K562 (cell line): ENCODE measurements around the gene TCEANC2. TPM values are rescaled to one million over a fixed set of nuclear protein-coding genes. Genes with fewer than 3 reads are reported as not detected.

Experiments
- ATAC-seq: fragments of 200-7000 bp; cut with Tn5 transposase; 3 replicates; pipeline ENCODE4 v1.9.1; 2020; ENCODE audit warnings: moderate library complexity
- BruUV-seq: library from RNA; stranded (reverse); fragments of 400-500 nt; replicated peaks from 2 replicates; lab custom pipeline; 2021; lab: Mats Ljungman, UMichigan
- CTCF ChIA-PET: fragments of 300-600 bp; formaldehyde crosslinking; extraction: SDS; loops from one replicate; lab custom pipeline; 2021; ENCODE audit warnings: low intra/inter-chr PET ratio; lab: Yijun Ruan, JAX
- POLR2A ChIA-PET: fragments of 300-600, 350-650 bp; sonication (Branson Sonifier 250); formaldehyde crosslinking; extraction: SDS; loops from one replicate; lab custom pipeline; 2021; ENCODE audit warnings: antibody characterized with exemption, inconsistent platforms; lab: Yijun Ruan, JAX
- DNase-seq, 4 experiments: peaks; one replicate each; pipeline versions ENCODE4 v3.0.0 to v3.0.0-alpha.2; 2011 to 2018; ENCODE audit warnings: low spot score in 3 of 4, mixed read lengths in 3 of 4; ENCODE audit errors: extremely low read depth in 1 of 4
- FAIRE-seq: peaks from 2 replicates; lab custom pipeline; 2011; peaks lifted over from hg19 to GRCh38; lab: Jason Lieb, UNC
- H2AFZ ChIP-seq: 2 replicates; pipeline ENCODE4 v1.6.0; 2011; ENCODE audit warnings: low read depth, low read length, control low read depth, inconsistent platforms
- H3K27ac ChIP-seq: fragments of 200-600 bp; 3 replicates; pipeline ENCODE4 v1.8.0; 2011; ENCODE audit warnings: low read depth, mild to moderate bottlenecking, control low read depth, inconsistent platforms, low read length, moderate library complexity, mixed read lengths; ENCODE audit errors: extremely low read depth
- H3K27me3 ChIP-seq, 2 experiments: fragments of 300-600 bp in 1 of 2; 2 replicates in 1 of 2; 3 replicates in 1 of 2; pipeline versions ENCODE4 v1.6.0 to v1.8.0; 2011; ENCODE audit warnings: inconsistent platforms in 2 of 2, low read length in 2 of 2, mild to moderate bottlenecking in 1 of 2, mixed read lengths in 1 of 2, moderate library complexity in 1 of 2; ENCODE audit not compliant: control insufficient read depth in 2 of 2, insufficient read depth in 2 of 2
- H3K36me3 ChIP-seq: fragments of 300-600 bp; 3 replicates; pipeline ENCODE4 v1.8.0; 2011; ENCODE audit warnings: mild to moderate bottlenecking, low read length, inconsistent platforms; ENCODE audit not compliant: control insufficient read depth, insufficient read depth
- H3K4me1 ChIP-seq, 2 experiments: fragments of 200-600 bp in 1 of 2; replicated peaks in 1 of 2; 2 replicates in 1 of 2; 3 replicates in 1 of 2; pipeline versions ENCODE4 v1.5.1 to v1.8.0; 2011; ENCODE audit warnings: inconsistent platforms in 2 of 2, low read length in 2 of 2, mild to moderate bottlenecking in 1 of 2, mixed read lengths in 1 of 2, moderate library complexity in 1 of 2; ENCODE audit not compliant: control insufficient read depth in 2 of 2, insufficient read depth in 2 of 2
- H3K4me2 ChIP-seq: 2 replicates; pipeline ENCODE4 v1.6.1; 2011; ENCODE audit warnings: low read length, control low read depth, inconsistent platforms, mixed read lengths; ENCODE audit not compliant: insufficient read depth
- H3K4me3 ChIP-seq: fragments of 200-600 bp; sonication (generic), shearing (Covaris generic); 2 replicates; pipeline ENCODE4 v1.5.1; 2016; ENCODE audit warnings: control low read depth, inconsistent platforms
- H3K79me2 ChIP-seq: fragments of 200-600 bp; 3 replicates; pipeline ENCODE4 v1.8.0; 2011; ENCODE audit warnings: low read length, inconsistent platforms; ENCODE audit not compliant: control insufficient read depth, insufficient read depth
- H3K9ac ChIP-seq, 2 experiments: 2 replicates each; pipeline versions ENCODE4 v1.6.0 to v1.6.1; 2011; ENCODE audit warnings: low read depth in 2 of 2, low read length in 2 of 2, control low read depth in 1 of 2, inconsistent platforms in 1 of 2, mild to moderate bottlenecking in 1 of 2, mixed read lengths in 1 of 2; ENCODE audit not compliant: insufficient read depth in 1 of 2
- H3K9me1 ChIP-seq: one replicate; pipeline ENCODE4 v1.6.0; 2011; ENCODE audit warnings: inconsistent platforms, mild to moderate bottlenecking, low read length, moderate library complexity; ENCODE audit not compliant: control insufficient read depth, insufficient read depth
- H3K9me3 ChIP-seq: replicated peaks from 2 replicates; pipeline ENCODE4 v1.5.1; 2011; ENCODE audit warnings: low read depth, low read length, inconsistent platforms; ENCODE audit not compliant: control insufficient read depth, insufficient read depth
- H4K20me1 ChIP-seq: replicated peaks from 2 replicates; pipeline ENCODE4 v1.6.1; 2011; ENCODE audit warnings: low read length, inconsistent platforms, mixed read lengths; ENCODE audit not compliant: control insufficient read depth, insufficient read depth
- DDX20 ChIP-seq: fragments of 450-650 bp; IDR thresholded peaks from 2 replicates; pipeline ENCODE4 v1.6.1; 2016; ENCODE audit warnings: missing genetic modification characterization, low read depth, mild to moderate bottlenecking, missing compliant biosample characterization, moderate library complexity
- E4F1 ChIP-seq: fragments of 250-450 bp; sonication (Bioruptor Pico); IDR thresholded peaks from 2 replicates; pipeline ENCODE4 v1.5.0; 2021; ENCODE audit warnings: mild to moderate bottlenecking, borderline replicate concordance
- HNRNPLL ChIP-seq: fragments of 200-400 bp; formaldehyde crosslinking; IDR thresholded peaks from 2 replicates; pipeline ENCODE4 v1.6.1; 2017; ENCODE audit warnings: low read length, low read depth, mild to moderate bottlenecking; ENCODE audit not compliant: poor library complexity, severe bottlenecking
- KLF1 ChIP-seq: fragments of 450-650 bp; IDR thresholded peaks from 2 replicates; pipeline ENCODE4 v1.6.1; 2016; ENCODE audit warnings: missing genetic modification characterization, missing compliant biosample characterization
- SMAD2 ChIP-seq: fragments of 150-350 bp; IDR thresholded peaks from 2 replicates; pipeline ENCODE4 v1.6.1; 2014; ENCODE audit warnings: low read depth, mild to moderate bottlenecking, low read length
- TFE3 ChIP-seq: fragments of 450-650 bp; formaldehyde crosslinking; IDR thresholded peaks from 2 replicates; pipeline ENCODE4 v1.4.0; 2020; ENCODE audit warnings: mild to moderate bottlenecking, mixed read lengths
- ZBTB9 ChIP-seq: fragments of 450-650 bp; formaldehyde crosslinking; IDR thresholded peaks from 2 replicates; pipeline ENCODE4 v1.4.0; 2020; ENCODE audit warnings: mild to moderate bottlenecking, moderate library complexity
- ZNF239 ChIP-seq: fragments of 250-450 bp; sonication (Bioruptor Pico); IDR thresholded peaks from 2 replicates; pipeline ENCODE4 v1.4.0; 2020; ENCODE audit warnings: mild to moderate bottlenecking
- ZNF280A ChIP-seq: fragments of 450-650 bp; IDR thresholded peaks from 2 replicates; pipeline ENCODE4 v1.6.1; 2018; ENCODE audit warnings: mild to moderate bottlenecking, low read depth; ENCODE audit not compliant: partially characterized antibody
- ZNF311 ChIP-seq: fragments of 250-450 bp; sonication (Bioruptor Pico); IDR thresholded peaks from 2 replicates; pipeline ENCODE4 v1.4.0; 2020; ENCODE audit warnings: mild to moderate bottlenecking, moderate library complexity
- ZNF408 ChIP-seq: fragments of 250-450 bp; sonication (Bioruptor Pico); IDR thresholded peaks from 2 replicates; pipeline ENCODE4 v1.4.0; 2020; ENCODE audit warnings: low read depth, mild to moderate bottlenecking, moderate library complexity
- ZNF695 ChIP-seq: fragments of 450-650 bp; formaldehyde crosslinking; IDR thresholded peaks from 2 replicates; pipeline ENCODE4 v1.4.0; 2020; ENCODE audit warnings: mild to moderate bottlenecking, moderate library complexity
- WGBS: fragments of 100-300 bp; shearing (Covaris generic); methylation state at CpG from one replicate; pipeline ENCODE4 v1.1.6; 2016; ENCODE audit warnings: low coverage, mixed read lengths; ENCODE audit not compliant: insufficient coverage; ENCODE audit errors: missing lambda C conversion rate; 5-methylcytosine and 5-hydroxymethylcytosine counted together
- in situ Hi-C: fragments of 300-500 bp; cut with MboI; formaldehyde crosslinking; loops from 4 replicates; pipeline ENCODE4 v1.15.0; 2018; ENCODE audit warnings: inconsistent platforms, mixed read lengths
- intact Hi-C: fragments of 100-400 bp; cut with micrococcal nuclease; formaldehyde crosslinking; loops from 2 replicates; pipeline ENCODE4 v1.14.2; 2022
- polyA plus RNA-seq, 8 experiments: library from polyadenylated mRNA; depleted of rRNA in 4 of 8; stranded (reverse) in 5 of 8; unstranded in 3 of 8; fragments of >200 nt; fragmentation: Nextera tagmentation in 2 of 8; fragmentation: Illumina TruSeq in 1 of 8; extraction: Ambion mirVana in 2 of 8; extraction: Trizol in 1 of 8; gene quantifications; 2 replicates each; pipeline versions ENCODE4 v1.2.1 to v1.2.3, GENCODE V29; 2011 to 2014; ENCODE audit warnings: inconsistent platforms in 1 of 8, missing spikeins in 1 of 8
- total RNA-seq, 7 experiments: library from RNA; depleted of rRNA in 6 of 7; stranded (reverse); fragments of >200 nt in 6 of 7; fragmentation: Illumina TruSeq in 2 of 7; extraction: Trizol in 2 of 7; gene quantifications; 2 replicates each; pipeline versions ENCODE4 v1.2.1 to v1.2.3, GENCODE V29; 2011 to 2021; ENCODE audit warnings: low replicate concordance in 1 of 7

TCEANC2 gene
- total and polyA plus RNA-seq, 9 of the 15 experiments (the other 6 are each of a cell fraction or from before 2014, with no cell fraction given) = 3.3 to 10.2 (median 7.0) TPM

GRCh38 chr1:54094001-54094729 lies 40.8 kb downstream of the TCEANC2 start:
- H3K27ac ChIP-seq = no peak overlapping the region
- no peak overlapping the region for H3K4me2 ChIP-seq
- in situ Hi-C loops = no loop called here
- POLR2A ChIA-PET = interaction anchor here (0.6 to 2.3 kb wide), 5 partner anchors 12 to 176 kb away, joined by 3 to 7 read pairs (median 4); no protein-coding TSS in a partner anchor
- BruUV-seq = no TSS peak
- no peak for DNase-seq
- H3K9ac ChIP-seq = peak overlapping the region in 1 of 2 experiments; percentile 39; a peak in 1 of 4 replicates
- CTCF ChIA-PET = no interaction called here
- WGBS = 53% methylated on average over 4 of the region's 4 CpGs
- TF ChIP-seq ZNF311 (CRISPR knock-in tag) (no peak), ZNF408 (CRISPR knock-in tag) (no peak), DDX20 (tag) (no peak), KLF1 (tag) (no peak), TFE3 (CRISPR knock-in tag) (no peak), ZNF280A (no peak), HNRNPLL (no peak), ZBTB9 (CRISPR knock-in tag) (no peak), E4F1 (CRISPR knock-in tag) (no peak), ZNF695 (no peak), ZNF239 (CRISPR knock-in tag) (no peak), SMAD2 (no peak)
- no peak overlapping the region for H2AFZ ChIP-seq
- no peaks in the 10 kb centered on the region for H3K9me3 ChIP-seq
- H3K27me3 ChIP-seq = no peaks in the 10 kb centered on the region
- no peak for ATAC-seq
- H3K4me3 ChIP-seq = no peak overlapping the region
- no peaks in the 10 kb centered on the region for H3K9me1 ChIP-seq
- intact Hi-C loops = no loop called here
- 0 out of 5 replicates have a peak, but pooled peaks cover 0 to 4% of the 10 kb centered on the region in 2 experiments for H3K4me1 ChIP-seq
- H3K79me2 ChIP-seq = no peaks in the 10 kb centered on the region
- H4K20me1 ChIP-seq = no peaks in the 10 kb centered on the region
- H3K36me3 ChIP-seq = peaks cover 4% of the 10 kb centered on the region; the same call in 1 of the 3 replicates
- FAIRE-seq = no peak
